ENCODE measurements around the gene LIMS2. TPM values are rescaled to one million over a fixed set of nuclear protein-coding genes. Genes with fewer than 3 reads are reported as not detected.

The LIMS2 gene
- total and polyA plus RNA-seq, 2 of the 8 experiments (the other 6 are each of a cell fraction or from before 2014, with no cell fraction given), result 3.3 to 4.8 TPM

DNA sequence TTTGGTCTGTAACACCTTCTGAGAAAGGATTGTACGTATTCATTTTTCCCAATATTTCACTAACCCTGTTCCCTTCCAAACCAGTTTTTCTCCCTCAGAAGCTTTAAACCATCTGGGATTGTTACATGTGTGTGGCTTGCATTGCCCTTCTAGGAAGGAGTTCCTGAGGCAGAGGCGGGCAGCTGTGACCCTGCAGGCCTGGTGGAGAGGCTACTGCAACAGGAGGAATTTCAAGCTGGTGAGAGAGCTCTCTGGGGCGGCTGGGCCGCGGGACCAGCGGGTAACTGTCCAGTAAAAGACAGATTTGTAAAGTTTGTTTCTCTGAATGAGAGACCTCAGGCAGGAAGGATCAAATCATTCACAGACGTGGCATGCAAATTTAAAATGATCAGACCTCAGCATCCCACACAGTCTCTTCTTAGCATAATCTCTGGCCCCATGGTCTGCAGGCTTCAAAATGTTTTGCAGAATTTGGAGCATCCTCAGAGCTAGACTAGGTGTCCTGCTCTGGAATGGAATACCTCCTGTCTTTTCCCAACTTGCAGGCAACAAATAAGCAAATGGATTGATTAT lies 69.6 kb downstream of the LIMS2 start (continued):
- TF ChIP-seq, protein P1, sequence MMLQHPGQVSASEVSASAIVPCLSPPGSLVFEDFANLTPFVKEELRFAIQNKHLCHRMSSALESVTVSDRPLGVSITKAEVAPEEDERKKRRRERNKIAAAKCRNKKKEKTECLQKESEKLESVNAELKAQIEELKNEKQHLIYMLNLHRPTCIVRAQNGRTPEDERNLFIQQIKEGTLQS (IDR thresholded peaks at IDR 0.05; ENCODE audit: insufficient read depth, low read depth, low read length), result no peak
- no peak for TF ChIP-seq BRCA1 (IDR thresholded peaks at IDR 0.05; ENCODE audit: low read depth, low read length)
